ENCODE measurements around the gene BRWD1. TPM values are rescaled to one million over a fixed set of nuclear protein-coding genes. Genes with fewer than 3 reads are reported as not detected.

BRWD1 gene
- total RNA-seq, 2 donors from 2014 or later, result 43.2 to 83.8 TPM

- DNase-seq (ENCODE audit: low spot score), result no peak
- Histone ChIP-seq H3K4me3 (peak overlapping the region; percentile 67 to 73), H3K27ac (peak overlapping the region; percentile 79 to 97), H3K36me3 (no peaks in the 10 kb centered on the region), H3K4me1 (replicated peaks) (peaks cover 6% of the 10 kb centered on the region), H3K27me3 (replicated peaks; ENCODE audit: insufficient read depth) (no peaks in the 10 kb centered on the region), H3K9me3 (no peaks in the 10 kb centered on the region)
- 53% methylated on average over 19 of the region's 19 CpGs for WGBS
- TF ChIP-seq CTCF (IDR thresholded peaks at IDR 0.05) (no peak), POLR2A (IDR thresholded peaks at IDR 0.05) (no peak), POLR2AphosphoS5 (IDR thresholded peaks at IDR 0.05) (no peak)
- intact Hi-C loops (cut with DNase I), result no loop called here
Observed at GRCh38 chr21:39350094-39351005, 36.9 kb upstream of the BRWD1 start.

- 5% methylated on average over 56 of the region's 56 CpGs for WGBS
- Histone ChIP-seq H3K36me3 (no peaks in the 10 kb centered on the region), H3K4me1 (replicated peaks) (peaks cover 6% of the 10 kb centered on the region), H3K4me3 (peak overlapping the region; percentile 67 to 73), H3K9me3 (no peaks in the 10 kb centered on the region), H3K27ac (peak overlapping the region; percentile 95 to 97), H3K27me3 (replicated peaks; ENCODE audit: insufficient read depth) (no peaks in the 10 kb centered on the region)
- peak; percentile 98 for DNase-seq (ENCODE audit: low spot score)
- intact Hi-C loops (cut with DNase I), result loop anchor here (2.0 kb wide), 2 partner anchors 37 kb away; partner anchors contain the start of gene BRWD1
- TF ChIP-seq POLR2AphosphoS5 (IDR thresholded peaks at IDR 0.05) (peak; percentile 83), POLR2A (IDR thresholded peaks at IDR 0.05) (peak; percentile 64), CTCF (IDR thresholded peaks at IDR 0.05) (peak in 1 of 4 experiments; percentile 12)
Observed at GRCh38 chr21:39349211-39350093, 36.0 kb upstream of the BRWD1 start.

- H3K27ac ChIP-seq, result peak within 1 kb of the TSS; percentile 95 to 97
- under 1% methylated on average over 76 of the region's 116 CpGs for WGBS
- H3K4me3 ChIP-seq, result peak within 1 kb of the TSS; percentile 67 to 73
- intact Hi-C loops (cut with DNase I), result loop anchor here (2.0 kb wide), 2 partner anchors 36 to 38 kb away; partner anchors contain the start of gene BRWD1
- no peaks in the 10 kb centered on the region for H3K27me3 ChIP-seq (replicated peaks; ENCODE audit: insufficient read depth)
- no peaks in the 10 kb centered on the region for H3K36me3 ChIP-seq
- peaks cover 6% of the 10 kb centered on the region for H3K4me1 ChIP-seq (replicated peaks)
- TF ChIP-seq POLR2A (IDR thresholded peaks at IDR 0.05), result peak; percentile 85
- no peak for TF ChIP-seq POLR2AphosphoS5 (IDR thresholded peaks at IDR 0.05)
- peak in 2 of 4 experiments; percentile 16 to 23 for TF ChIP-seq CTCF (IDR thresholded peaks at IDR 0.05)
- peak; percentile 87 for DNase-seq (ENCODE audit: low spot score)
- H3K9me3 ChIP-seq, result no peaks in the 10 kb centered on the region
Observed at GRCh38 chr21:39348355-39349210, 35.2 kb upstream of the BRWD1 start, which contains the start of gene HMGN1. Gene HMGN1, minus strand, starts transcription at chr21:39349088. Its CDS starts 171 bp downstream, at chr21:39348917.

- Histone ChIP-seq H3K36me3 (no peaks in the 10 kb centered on the region), H3K27me3 (replicated peaks; ENCODE audit: insufficient read depth) (no peaks in the 10 kb centered on the region), H3K4me3 (peak overlapping the region; percentile 67 to 73), H3K4me1 (replicated peaks) (peaks cover 6% of the 10 kb centered on the region), H3K9me3 (no peaks in the 10 kb centered on the region), H3K27ac (peak overlapping the region; percentile 95 to 97)
- no peak for DNase-seq (ENCODE audit: low spot score)
- TF ChIP-seq POLR2AphosphoS5 (IDR thresholded peaks at IDR 0.05), result no peak
- no peak for TF ChIP-seq POLR2A (IDR thresholded peaks at IDR 0.05)
- no peak for TF ChIP-seq CTCF (IDR thresholded peaks at IDR 0.05)
- under 1% methylated on average over 11 of the region's 11 CpGs for WGBS
- intact Hi-C loops (cut with DNase I), result loop anchor here (2.0 kb wide), 2 partner anchors 35 to 39 kb away; partner anchors contain the start of gene BRWD1
Observed at GRCh38 chr21:39348040-39348354, 34.6 kb upstream of the BRWD1 start.
